IMR-90 (cell line): ENCODE measurements around the gene SPNS1. TPM values are rescaled to one million over a fixed set of nuclear protein-coding genes. Genes with fewer than 3 reads are reported as not detected.

Source experiments
- ATAC-seq: fragments of 200-7000 bp; cut with Tn5 transposase; 2 replicates; pipeline ENCODE4 v1.9.1; 2020; ENCODE audit warnings: low read depth, mild to moderate bottlenecking, moderate library complexity
- BruUV-seq: library from RNA; stranded (reverse); fragments of 400-500 nt; replicated peaks from 2 replicates; lab custom pipeline; 2021; lab: Mats Ljungman, UMichigan
- CTCF ChIA-PET: fragments of 300-600 bp; formaldehyde crosslinking; extraction: SDS; loops from one replicate; lab custom pipeline; 2021; ENCODE audit warnings: antibody characterized with exemption; lab: Yijun Ruan, JAX
- POLR2A ChIA-PET: fragments of 300-600 bp; sonication (Branson Sonifier 250); formaldehyde crosslinking; loops from one replicate; lab custom pipeline; 2022; ENCODE audit warnings: antibody characterized with exemption; ENCODE audit not compliant: unreplicated experiment; lab: Charles Lee
- DNase-seq: peaks from one replicate; pipeline ENCODE4 v3.0.0; 2013
- H2AFZ ChIP-seq: replicated peaks from 2 replicates; pipeline ENCODE3; 2013; ENCODE audit warnings: low read length, mild to moderate bottlenecking; ENCODE audit not compliant: poor library complexity
- H2AK5ac ChIP-seq: 2 replicates; pipeline ENCODE4 v1.6.1; 2013; ENCODE audit warnings: low read depth, low read length, inconsistent platforms
- H2AK9ac ChIP-seq: replicated peaks from 2 replicates; pipeline ENCODE3; 2013; ENCODE audit warnings: mild to moderate bottlenecking, low read depth, low read length, moderate library complexity; ENCODE audit not compliant: poor library complexity
- H2BK120ac ChIP-seq: 2 replicates; pipeline ENCODE4 v1.6.1; 2013; ENCODE audit warnings: low read depth, low read length, inconsistent platforms
- H2BK15ac ChIP-seq: 3 replicates; pipeline ENCODE4 v1.6.1; 2013; ENCODE audit warnings: low read depth, low read length, inconsistent platforms
- H2BK20ac ChIP-seq: 2 replicates; pipeline ENCODE4 v1.6.1; 2013; ENCODE audit warnings: low read depth, mild to moderate bottlenecking, inconsistent platforms, low read length, moderate library complexity
- H2BK5ac ChIP-seq: 2 replicates; pipeline ENCODE4 v1.6.1; 2013; ENCODE audit warnings: mild to moderate bottlenecking, low read depth, low read length, inconsistent platforms; ENCODE audit not compliant: poor library complexity, severe bottlenecking
- H3K14ac ChIP-seq: replicated peaks from 2 replicates; pipeline ENCODE4 v1.6.1; 2013; ENCODE audit warnings: low read depth, low read length, inconsistent platforms
- H3K18ac ChIP-seq: 2 replicates; pipeline ENCODE4 v1.6.1; 2013; ENCODE audit warnings: low read depth, low read length, control low read depth
- H3K23ac ChIP-seq: 2 replicates; pipeline ENCODE4 v1.6.1; 2013; ENCODE audit warnings: low read depth, low read length, inconsistent platforms
- H3K27ac ChIP-seq: 2 replicates; pipeline ENCODE4 v1.5.1; 2013; ENCODE audit warnings: mild to moderate bottlenecking, control low read depth, low read length; ENCODE audit not compliant: insufficient read depth
- H3K27me3 ChIP-seq: 2 replicates; pipeline ENCODE4 v1.6.1; 2013; ENCODE audit warnings: low read length; ENCODE audit not compliant: control insufficient read depth, insufficient read depth
- H3K36me3 ChIP-seq: 2 replicates; pipeline ENCODE4 v1.6.1; 2013; ENCODE audit warnings: low read length, mixed read lengths; ENCODE audit not compliant: control insufficient read depth, insufficient read depth
- H3K4ac ChIP-seq: 2 replicates; pipeline ENCODE4 v1.6.1; 2013; ENCODE audit warnings: low read depth, low read length, inconsistent platforms
- H3K4me1 ChIP-seq: 2 replicates; pipeline ENCODE4 v1.6.1; 2013; ENCODE audit warnings: low read length, mixed read lengths; ENCODE audit not compliant: control insufficient read depth, insufficient read depth
- H3K4me2 ChIP-seq: 2 replicates; pipeline ENCODE4 v1.6.1; 2013; ENCODE audit warnings: low read depth, mild to moderate bottlenecking, control low read depth, low read length, moderate library complexity
- H3K4me3 ChIP-seq: 2 replicates; pipeline ENCODE4 v1.5.1; 2013; ENCODE audit warnings: low read depth, mild to moderate bottlenecking, control low read depth, low read length, moderate library complexity; ENCODE audit not compliant: insufficient read depth
- H3K56ac ChIP-seq: 2 replicates; pipeline ENCODE4 v1.6.1; 2013; ENCODE audit warnings: low read length, inconsistent platforms; ENCODE audit not compliant: insufficient read depth; ENCODE audit errors: extremely low read depth
- H3K79me1 ChIP-seq, 2 experiments: 2 replicates each; pipeline ENCODE4 v1.6.1; 2013; ENCODE audit warnings: low read length in 2 of 2, inconsistent platforms in 1 of 2, low read depth in 1 of 2
- H3K9ac ChIP-seq: 2 replicates; pipeline ENCODE4 v1.6.1; 2013; ENCODE audit warnings: low read depth, low read length, control low read depth
- H3K9me1 ChIP-seq: 2 replicates; pipeline ENCODE4 v1.6.1; 2013; ENCODE audit warnings: low read length, inconsistent platforms; ENCODE audit not compliant: insufficient read depth
- H3K9me3 ChIP-seq: 2 replicates; pipeline ENCODE4 v1.6.1; 2013; ENCODE audit warnings: low read length; ENCODE audit not compliant: control insufficient read depth, insufficient read depth
- H4K20me1 ChIP-seq: 2 replicates; pipeline ENCODE4 v1.6.1; 2013; ENCODE audit warnings: low read length, inconsistent platforms; ENCODE audit not compliant: insufficient read depth
- H4K5ac ChIP-seq: 2 replicates; pipeline ENCODE4 v1.6.1; 2013; ENCODE audit warnings: mild to moderate bottlenecking, low read depth, low read length, control low read depth
- H4K8ac ChIP-seq, 2 experiments: 2 replicates each; pipeline ENCODE4 v1.6.1; 2013; ENCODE audit warnings: low read depth in 2 of 2, low read length in 2 of 2, control low read depth in 1 of 2, inconsistent platforms in 1 of 2
- H4K91ac ChIP-seq: 2 replicates; pipeline ENCODE4 v1.6.1; 2013; ENCODE audit warnings: low read depth, low read length, inconsistent platforms; ENCODE audit not compliant: insufficient read depth
- BHLHE40 ChIP-seq: fragments of 150-350 bp; IDR thresholded peaks from 2 replicates; pipeline ENCODE4 v1.6.1; 2016; ENCODE audit warnings: mild to moderate bottlenecking, low read depth, low read length
- CHD1 ChIP-seq: IDR thresholded peaks from 2 replicates; pipeline ENCODE4 v1.6.1; 2012; ENCODE audit warnings: low read depth, low read length, improper control_type of control experiment
- MAFK ChIP-seq: IDR thresholded peaks from 2 replicates; pipeline ENCODE4 v1.6.1; 2012; ENCODE audit warnings: low read depth, low read length, improper control_type of control experiment
- MAZ ChIP-seq: IDR thresholded peaks from 2 replicates; pipeline ENCODE4 v1.6.1; 2012; ENCODE audit warnings: low read depth, mild to moderate bottlenecking, low read length, improper control_type of control experiment, moderate library complexity, borderline replicate concordance
- NFE2L2 ChIP-seq: fragments of 150-350 bp; IDR thresholded peaks from 2 replicates; pipeline ENCODE4 v1.6.1; 2016; ENCODE audit warnings: low read depth, mild to moderate bottlenecking, low read length
- POLR2A ChIP-seq: IDR thresholded peaks from 2 replicates; pipeline ENCODE4 v1.6.1; 2012; ENCODE audit warnings: mild to moderate bottlenecking, low read depth, low read length
- RAD21 ChIP-seq: IDR thresholded peaks from 2 replicates; pipeline ENCODE4 v1.6.1; 2012; ENCODE audit warnings: low read length, improper control_type of control experiment
- RCOR1 ChIP-seq: IDR thresholded peaks from 2 replicates; pipeline ENCODE4 v1.6.1; 2012; ENCODE audit warnings: mild to moderate bottlenecking, low read length, improper control_type of control experiment; ENCODE audit not compliant: insufficient replicate concordance
- SMC3 ChIP-seq: fragments of 150-350 bp; IDR thresholded peaks from 2 replicates; pipeline ENCODE4 v1.6.1; 2016; ENCODE audit warnings: low read depth, mild to moderate bottlenecking, antibody characterized with exemption, low read length, moderate library complexity
- WGBS, 2 experiments: methylation state at CpG; one replicate each; pipeline versions ENCODE4 v1.1.5 to v1.1.7; 2013; ENCODE audit warnings: missing lambda C conversion rate in 2 of 2; ENCODE audit not compliant: insufficient read length in 1 of 2; ENCODE audit errors: extremely low coverage in 2 of 2; 5-methylcytosine and 5-hydroxymethylcytosine counted together
- dilution Hi-C: fragments of 300-500 bp; cut with HindIII; formaldehyde crosslinking; loops from one replicate; pipeline ENCODE4 v1.14.3; 2018; ENCODE audit warnings: low sequenced_read_pairs; ENCODE audit not compliant: unreplicated experiment
- in situ Hi-C: fragments of 300-500 bp; cut with MboI; formaldehyde crosslinking; loops from 3 replicates; pipeline ENCODE4 v1.14.3; 2019; ENCODE audit warnings: low sequenced_read_pairs, inconsistent platforms, mixed read lengths
- intact Hi-C: fragments of 100-400 bp; cut with micrococcal nuclease; formaldehyde crosslinking; loops from 2 replicates; pipeline ENCODE4 v1.10.0; 2022
- polyA plus RNA-seq, 3 experiments: library from polyadenylated mRNA; depleted of rRNA; stranded (reverse); fragments of >200 nt; gene quantifications; 2 replicates each; pipeline ENCODE4 v1.2.3, GENCODE V29; 2012; ENCODE audit warnings: low replicate concordance in 1 of 3
- total RNA-seq: library from RNA; depleted of rRNA; stranded (reverse); fragments of >200 nt; gene quantifications from 2 replicates; pipeline ENCODE4 v1.2.3, GENCODE V29; 2012
- TF ChIP-seq, protein P1 (sequence below): fragments of 150-350 bp; IDR thresholded peaks from 2 replicates; pipeline ENCODE4 v1.6.1; 2017; ENCODE audit warnings: mild to moderate bottlenecking, antibody characterized with exemption, low read length, low read depth
- TF ChIP-seq, protein P2 (sequence below): fragments of 150-350 bp; IDR thresholded peaks from 2 replicates; pipeline ENCODE4 v1.6.1; 2016; ENCODE audit warnings: low read depth, mild to moderate bottlenecking, low read length, moderate library complexity, borderline replicate concordance

The SPNS1 gene
- total and polyA plus RNA-seq, 2 of the 4 experiments (the other 2 are of a cell fraction) = 4.7 to 37.3 TPM

- no peak for TF ChIP-seq RCOR1
Measured at GRCh38 chr16:29028457-29029167, 54.0 kb downstream of the SPNS1 start (continued).

- Histone ChIP-seq H4K5ac (no peak overlapping the region), H2BK15ac (peak overlapping the region; percentile 42; the same call in 1 of the 3 replicates), H3K56ac (no peak overlapping the region), H3K4ac (peak overlapping the region; percentile 48), H3K27ac (peak overlapping the region; percentile 34), H2AK5ac (peak overlapping the region; percentile 83), H3K4me3 (no peak overlapping the region), H2AK9ac (peak overlapping the region; percentile 83), H3K9ac (no peak overlapping the region), H3K9me3 (no peaks in the 10 kb centered on the region), H3K4me1 (peaks cover 10% of the 10 kb centered on the region), H3K79me1 (no peaks in the 10 kb centered on the region), H3K36me3 (no peaks in the 10 kb centered on the region), H4K20me1 (no peaks in the 10 kb centered on the region), H4K8ac (peak overlapping the region; percentile 48 to 71), H3K27me3 (no peaks in the 10 kb centered on the region), H2BK120ac (peak overlapping the region; percentile 69), H2BK20ac (peak overlapping the region; percentile 6; the same call in 1 of the 2 replicates), H4K91ac (peak overlapping the region; percentile 51; the same call in 1 of the 2 replicates), H2AFZ (peak overlapping the region; percentile 92), H3K14ac (no peak overlapping the region), H3K23ac (no peak overlapping the region), H3K18ac (peak overlapping the region; percentile 61), H2BK5ac (peak overlapping the region; percentile 2), H3K9me1 (peaks cover 3% of the 10 kb centered on the region; the same call in 1 of the 2 replicates), H3K4me2 (peak overlapping the region; percentile 57)
- CTCF ChIA-PET = interaction anchor here (1.5 kb wide), 1 partner anchor 9 kb away, joined by 4 read pairs; no protein-coding TSS in a partner anchor
- in situ Hi-C loops (no loop called here), intact Hi-C loops (loop anchor here (10.0 kb wide), 1 partner anchor 55 kb away; no protein-coding TSS in a partner anchor), dilution Hi-C loops (no loop called here)
- POLR2A ChIA-PET = no interaction called here
- DNase-seq = peak; percentile 98
- BruUV-seq = no TSS peak
- peak; percentile 93 for ATAC-seq
- 11% methylated on average over 6 of the region's 16 CpGs; no CpG with 5 or more reads in 1 of the 2 experiments for WGBS, 2 experiments
- TF ChIP-seq, protein P1, sequence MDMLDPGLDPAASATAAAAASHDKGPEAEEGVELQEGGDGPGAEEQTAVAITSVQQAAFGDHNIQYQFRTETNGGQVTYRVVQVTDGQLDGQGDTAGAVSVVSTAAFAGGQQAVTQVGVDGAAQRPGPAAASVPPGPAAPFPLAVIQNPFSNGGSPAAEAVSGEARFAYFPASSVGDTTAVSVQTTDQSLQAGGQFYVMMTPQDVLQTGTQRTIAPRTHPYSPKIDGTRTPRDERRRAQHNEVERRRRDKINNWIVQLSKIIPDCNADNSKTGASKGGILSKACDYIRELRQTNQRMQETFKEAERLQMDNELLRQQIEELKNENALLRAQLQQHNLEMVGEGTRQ = peak; percentile 16; the same call in 1 of the 2 replicates
- TF ChIP-seq CHD1 (peak; percentile 72; the same call in 1 of the 2 replicates), RAD21 (no peak), BHLHE40 (peak; percentile 85), NFE2L2 (no peak), MAZ (peak; percentile 94), SMC3 (no peak), POLR2A (no peak), RCOR1 (no peak), MAFK (peak; percentile 54; the same call in 1 of the 2 replicates)
- TF ChIP-seq, protein P2, sequence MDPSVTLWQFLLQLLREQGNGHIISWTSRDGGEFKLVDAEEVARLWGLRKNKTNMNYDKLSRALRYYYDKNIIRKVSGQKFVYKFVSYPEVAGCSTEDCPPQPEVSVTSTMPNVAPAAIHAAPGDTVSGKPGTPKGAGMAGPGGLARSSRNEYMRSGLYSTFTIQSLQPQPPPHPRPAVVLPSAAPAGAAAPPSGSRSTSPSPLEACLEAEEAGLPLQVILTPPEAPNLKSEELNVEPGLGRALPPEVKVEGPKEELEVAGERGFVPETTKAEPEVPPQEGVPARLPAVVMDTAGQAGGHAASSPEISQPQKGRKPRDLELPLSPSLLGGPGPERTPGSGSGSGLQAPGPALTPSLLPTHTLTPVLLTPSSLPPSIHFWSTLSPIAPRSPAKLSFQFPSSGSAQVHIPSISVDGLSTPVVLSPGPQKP = no peak
Measured at GRCh38 chr16:29029168-29029994, 54.8 kb downstream of the SPNS1 start.
